SK-N-SH treated with all-trans-retinoic acid at 6 μM for 48 hours (cell line): ENCODE data around the gene RHBDF2.

Source experiments
- ESRRG ChIP-seq: fragments of 250-450 bp; sonication (Bioruptor Pico); IDR thresholded peaks from 2 replicates; pipeline ENCODE4 v1.6.1; 2021; ENCODE audit warnings: mild to moderate bottlenecking
- GLIS3 ChIP-seq: fragments of 250-450 bp; sonication (Bioruptor Pico); IDR thresholded peaks from 2 replicates; pipeline ENCODE4 v1.5.0; 2020; ENCODE audit warnings: mild to moderate bottlenecking, moderate library complexity
- PATZ1 ChIP-seq: fragments of 250-450 bp; sonication (Bioruptor Pico); IDR thresholded peaks from 2 replicates; pipeline ENCODE4 v1.8.0; 2020; ENCODE audit warnings: mild to moderate bottlenecking, moderate library complexity, borderline replicate concordance
- PPARA ChIP-seq: fragments of 250-450 bp; sonication (Bioruptor Pico); IDR thresholded peaks from 2 replicates; pipeline ENCODE4 v1.5.0; 2020; ENCODE audit warnings: mild to moderate bottlenecking, borderline replicate concordance
- RARB ChIP-seq: fragments of 250-450 bp; sonication (Bioruptor Pico); IDR thresholded peaks from 2 replicates; pipeline ENCODE4 v1.8.0; 2021; ENCODE audit warnings: mild to moderate bottlenecking, moderate library complexity
- SNAI2 ChIP-seq: fragments of 250-450 bp; sonication (Bioruptor Pico); IDR thresholded peaks from 2 replicates; pipeline ENCODE4 v1.5.0; 2020; ENCODE audit warnings: mild to moderate bottlenecking, moderate library complexity
- TCF4 ChIP-seq: fragments of 250-450 bp; sonication (Bioruptor Pico); IDR thresholded peaks from 2 replicates; pipeline ENCODE4 v1.8.0; 2021; ENCODE audit warnings: mild to moderate bottlenecking, moderate library complexity, borderline replicate concordance
- TSHZ2 ChIP-seq: fragments of 250-450 bp; sonication (Bioruptor Pico); IDR thresholded peaks from 2 replicates; pipeline ENCODE4 v1.5.0; 2020; ENCODE audit warnings: mild to moderate bottlenecking, moderate library complexity
- ZFP3 ChIP-seq: fragments of 250-450 bp; sonication (Bioruptor Pico); IDR thresholded peaks from 2 replicates; pipeline ENCODE4 v1.5.0; 2020; ENCODE audit warnings: mild to moderate bottlenecking, moderate library complexity
- ZFP30 ChIP-seq: fragments of 450-650 bp; formaldehyde crosslinking; IDR thresholded peaks from 2 replicates; pipeline ENCODE4 v1.5.0; 2022; ENCODE audit warnings: mild to moderate bottlenecking, moderate library complexity
- ZNF565 ChIP-seq: fragments of 450-650 bp; formaldehyde crosslinking; conservative IDR thresholded peaks from 2 replicates; pipeline ENCODE4 v1.5.0; 2020; ENCODE audit warnings: low read depth, mild to moderate bottlenecking, moderate library complexity
- ZNF70 ChIP-seq: fragments of 450-650 bp; formaldehyde crosslinking; IDR thresholded peaks from 2 replicates; pipeline ENCODE4 v1.5.0; 2020; ENCODE audit warnings: mild to moderate bottlenecking, moderate library complexity

- no peak for TF ChIP-seq RARB (CRISPR knock-in tag)
- no peak for TF ChIP-seq PATZ1 (CRISPR knock-in tag)
- no peak for TF ChIP-seq SNAI2 (CRISPR knock-in tag)
- TF ChIP-seq ZFP3 (CRISPR knock-in tag) = no peak
- no peak for TF ChIP-seq PPARA (CRISPR knock-in tag)
- TF ChIP-seq ZFP30 = no peak
- TF ChIP-seq ZNF70 = no peak
- TF ChIP-seq GLIS3 = no peak
- TF ChIP-seq ESRRG (CRISPR knock-in tag) = no peak
- TF ChIP-seq ZNF565 (CRISPR knock-in tag) = no peak
- no peak for TF ChIP-seq TCF4 (CRISPR knock-in tag)
- no peak for TF ChIP-seq TSHZ2 (CRISPR knock-in tag)
Measured at GRCh38 chr17:76437467-76438402, 63.5 kb downstream of the RHBDF2 start.
